Measurements from ENCODE around the gene CCDC170.

CCDC170 gene

DNA sequence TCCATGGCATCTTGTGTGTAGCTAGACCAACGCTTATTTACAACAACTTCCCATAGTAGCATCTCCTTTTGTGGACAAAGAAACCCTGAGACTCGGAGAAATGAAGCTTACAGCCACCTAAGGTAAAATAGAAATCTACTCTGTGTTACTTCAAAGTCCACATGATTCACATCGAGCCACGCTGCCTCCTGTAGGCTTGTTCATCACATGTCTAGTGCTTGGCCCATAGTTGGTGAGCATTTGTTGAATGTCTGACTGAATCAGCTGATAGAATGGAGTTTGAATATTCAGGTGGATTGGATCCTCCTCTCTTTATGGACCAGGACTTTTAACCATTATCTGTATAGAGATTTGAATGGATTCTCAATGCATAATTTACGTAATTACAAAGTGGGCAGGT is 130.7 kb downstream of the CCDC170 start:
- DNase-seq: no peak

DNA sequence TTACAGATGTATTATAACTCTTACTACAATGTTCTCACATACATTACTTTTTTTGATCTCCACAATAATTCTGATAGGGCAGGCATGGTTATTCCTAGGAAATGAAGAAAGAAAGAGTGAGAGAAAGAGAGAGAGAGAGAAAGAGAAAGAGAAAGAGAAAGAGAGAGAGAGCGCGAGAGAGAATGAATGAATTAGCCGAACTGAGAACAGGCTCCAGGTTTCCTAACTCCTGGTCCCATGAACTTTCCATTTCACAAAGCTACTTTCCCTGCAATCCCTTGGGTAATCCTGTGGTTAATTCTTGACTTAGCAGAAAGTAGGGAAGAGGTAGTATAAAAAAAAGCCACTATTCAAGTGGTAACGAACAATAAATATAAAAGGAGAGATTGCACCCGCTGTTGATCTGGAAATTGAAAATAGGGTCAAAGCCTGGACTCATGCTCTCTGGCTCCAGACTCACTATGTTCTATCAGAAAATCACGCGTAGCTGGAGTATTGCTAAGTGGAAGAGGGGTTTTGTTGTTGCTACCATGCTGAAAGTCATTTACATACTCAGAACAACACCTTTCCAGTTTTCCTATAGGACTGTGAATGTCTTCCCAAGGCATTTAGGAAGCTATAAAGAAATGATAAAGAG is 131.2 kb downstream of the CCDC170 start:
- no peak for DNase-seq

DNA sequence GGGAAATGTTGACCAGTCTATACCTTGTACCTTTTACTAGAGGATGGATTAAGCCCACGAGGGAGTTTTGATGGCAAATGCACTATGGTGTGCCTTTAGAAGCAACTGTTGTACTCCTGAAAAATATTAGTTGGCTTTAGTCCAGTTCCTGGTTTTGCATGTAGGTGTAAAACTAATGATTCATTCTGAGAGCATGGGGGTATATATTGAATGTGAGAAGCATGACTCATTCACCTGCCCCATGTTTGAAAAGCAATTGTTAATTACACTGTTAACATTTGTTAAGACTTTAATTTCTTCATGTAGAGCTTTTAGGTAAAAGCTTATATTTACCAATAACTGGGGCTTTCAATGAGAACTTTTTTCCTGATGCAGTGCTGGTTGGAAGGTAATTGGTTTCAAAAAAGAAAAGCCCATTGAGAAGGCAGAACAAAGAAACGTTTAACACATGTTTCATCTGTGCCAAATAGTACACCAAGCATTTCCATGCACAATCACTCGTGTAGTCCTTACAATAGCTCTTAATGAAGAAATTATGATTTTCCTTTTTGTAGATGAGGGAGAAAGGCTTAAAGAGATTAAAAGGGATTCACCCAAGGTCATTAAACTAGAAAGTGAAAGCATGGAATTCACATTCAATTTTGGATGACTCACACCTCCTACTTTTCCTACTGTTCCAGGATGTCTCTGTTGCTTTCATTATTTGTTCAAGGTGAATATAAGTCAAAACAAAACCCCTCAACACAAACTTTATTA is 134.1 kb downstream of the CCDC170 start:
- DNase-seq: no peak

DNA sequence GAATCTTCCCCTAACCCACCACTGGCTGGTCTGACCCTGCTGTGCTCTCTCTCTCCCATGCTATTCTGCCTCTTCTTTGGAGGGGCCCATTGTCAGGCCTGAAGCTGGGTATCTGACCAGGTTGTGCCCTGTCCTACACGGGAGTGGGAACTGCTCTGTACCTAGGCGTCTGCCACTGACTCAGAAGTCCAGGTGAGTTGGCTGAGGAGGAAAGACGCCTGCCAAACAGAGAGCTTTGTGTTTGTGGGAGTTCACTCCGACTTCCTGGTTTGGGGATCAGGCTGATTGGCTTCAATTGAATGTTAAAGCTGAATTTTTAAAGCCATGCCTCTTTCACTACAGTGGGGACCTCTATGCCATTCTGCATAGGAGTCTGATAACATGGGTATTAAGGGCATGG is 136.0 kb downstream of the CCDC170 start:
- DNase-seq: no peak

DNA sequence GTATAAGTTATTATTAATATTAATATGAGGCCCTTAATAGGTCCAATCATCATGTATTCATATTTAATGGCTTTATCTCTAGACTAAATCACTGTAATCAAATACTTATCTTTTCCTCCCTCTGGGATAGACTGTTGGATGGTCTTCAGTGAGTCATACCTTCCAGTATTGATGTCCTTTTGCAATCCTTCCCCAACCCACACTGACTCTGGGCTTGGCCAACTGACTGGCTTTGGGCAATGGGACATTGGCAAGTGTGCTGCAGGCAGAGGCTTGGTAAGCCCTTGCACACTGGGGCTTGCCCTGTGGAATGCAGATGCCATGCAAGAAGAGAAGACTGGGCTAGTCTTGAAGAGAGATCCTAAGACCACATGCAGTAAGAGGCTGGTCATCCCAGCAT is 136.6 kb downstream of the CCDC170 start:
- no peak for DNase-seq

DNA sequence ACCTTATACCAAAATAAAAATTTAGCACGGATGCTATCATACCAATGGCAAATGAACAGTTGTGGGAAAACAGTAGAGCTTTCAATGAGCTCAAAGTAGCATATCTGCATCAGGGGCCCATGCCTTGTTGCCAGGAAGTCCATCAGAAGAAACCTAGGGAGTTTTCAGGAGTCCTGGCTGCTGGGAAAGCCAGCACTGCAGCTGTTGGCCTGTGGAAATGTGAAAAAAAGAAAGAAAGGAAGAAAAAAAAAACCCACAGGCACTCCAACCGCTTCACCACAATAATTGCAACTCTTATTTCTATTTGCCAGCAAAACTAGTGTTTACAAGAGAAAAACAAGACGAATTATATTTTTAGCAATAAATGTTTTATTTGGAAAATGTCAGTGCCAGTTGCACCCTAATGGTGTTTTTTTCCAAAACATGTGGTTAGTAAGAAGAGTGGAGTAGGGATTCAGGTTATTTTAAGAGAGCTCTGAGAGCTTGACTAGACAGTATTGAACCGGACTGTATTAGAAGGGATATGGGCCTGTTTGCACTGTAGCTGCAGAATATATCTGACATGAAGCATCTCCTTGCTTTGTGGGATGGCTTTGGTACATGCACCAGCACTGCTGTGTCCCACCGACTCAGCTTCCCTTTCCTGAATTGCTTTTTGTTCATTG is 137.3 kb downstream of the CCDC170 start:
- no peak for DNase-seq

DNA sequence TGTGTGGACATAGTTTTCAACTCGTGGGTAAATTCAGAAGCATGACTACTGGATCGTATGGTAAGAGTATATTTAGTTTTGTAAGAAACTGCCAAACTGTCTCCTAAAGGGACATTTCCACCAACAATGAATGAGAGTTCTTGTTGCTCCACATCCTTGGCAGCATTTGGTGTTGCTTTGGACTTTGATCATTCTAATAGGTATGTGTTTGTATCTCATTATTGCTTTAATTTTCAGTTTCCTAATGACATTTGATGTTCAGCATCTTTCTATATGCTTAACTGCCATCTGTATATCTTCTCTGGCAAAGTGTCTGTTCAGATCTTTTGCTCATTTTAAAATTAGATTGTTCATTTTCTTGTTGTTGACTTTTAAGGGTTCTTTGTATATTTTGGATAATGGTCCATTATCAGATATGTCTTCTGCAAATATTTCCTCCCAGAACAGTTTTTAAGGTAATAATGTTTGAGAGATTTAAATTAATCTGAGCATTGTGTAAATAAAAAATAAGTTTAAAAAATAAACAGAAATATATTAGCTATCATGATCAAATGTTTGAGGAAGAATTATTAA is 138.7 kb downstream of the CCDC170 start:
- no peak for DNase-seq

DNA sequence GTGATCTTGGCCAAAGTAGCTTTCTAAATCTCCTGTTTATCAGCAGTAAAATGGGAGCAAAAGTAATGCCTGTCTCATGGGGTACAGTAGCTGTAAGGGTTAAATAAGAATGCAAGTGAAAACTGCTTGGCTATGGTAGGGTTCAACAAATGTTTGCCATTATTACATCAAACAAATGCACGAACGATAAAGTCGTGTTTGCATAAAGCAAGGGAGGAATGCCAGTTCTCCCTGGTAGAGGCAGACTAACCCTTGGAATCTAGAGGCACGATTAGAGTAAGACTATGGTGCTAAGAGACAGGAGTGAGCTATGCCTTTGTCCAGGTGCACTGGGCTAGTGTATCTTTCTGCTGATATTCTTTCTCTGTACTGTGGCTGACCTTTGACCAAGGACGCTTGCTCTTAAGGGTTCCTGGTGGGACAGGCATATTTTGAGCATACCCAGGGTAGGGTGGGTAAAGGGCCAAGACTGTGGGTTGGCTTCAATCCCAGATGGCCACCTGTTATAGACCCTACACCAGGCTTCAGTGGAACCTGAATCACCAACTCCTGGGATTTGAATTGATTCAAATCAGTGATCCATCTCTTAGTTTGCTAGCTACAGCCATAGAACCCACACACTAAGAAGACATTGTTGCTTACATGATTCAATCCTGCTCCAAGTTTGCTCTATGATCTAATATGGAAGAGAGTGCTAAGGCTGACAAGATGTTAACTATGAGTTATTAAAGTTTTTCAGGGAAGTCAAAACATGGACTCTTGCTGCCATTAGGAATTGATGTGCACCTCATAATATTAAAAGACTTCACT is 139.9 kb downstream of the CCDC170 start:
- no peak for DNase-seq

DNA sequence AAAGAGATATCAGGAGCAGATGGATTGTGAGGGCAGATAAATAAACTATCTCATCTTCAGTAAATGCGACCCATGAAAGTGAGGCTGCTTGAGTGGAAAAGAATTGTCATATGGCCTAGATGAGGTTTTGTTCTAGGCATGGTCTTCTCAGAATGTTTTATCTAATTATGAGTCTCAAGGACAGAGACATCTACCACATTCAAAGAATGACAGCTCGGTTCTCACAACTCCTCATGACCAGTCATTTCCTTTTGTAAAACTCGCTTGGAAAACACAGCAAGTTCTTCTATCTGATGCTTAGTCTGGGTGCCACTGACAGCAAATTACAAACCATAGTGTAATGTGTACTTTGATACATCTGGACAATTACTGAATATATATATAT is 140.5 kb downstream of the CCDC170 start:
- no peak for DNase-seq

DNA sequence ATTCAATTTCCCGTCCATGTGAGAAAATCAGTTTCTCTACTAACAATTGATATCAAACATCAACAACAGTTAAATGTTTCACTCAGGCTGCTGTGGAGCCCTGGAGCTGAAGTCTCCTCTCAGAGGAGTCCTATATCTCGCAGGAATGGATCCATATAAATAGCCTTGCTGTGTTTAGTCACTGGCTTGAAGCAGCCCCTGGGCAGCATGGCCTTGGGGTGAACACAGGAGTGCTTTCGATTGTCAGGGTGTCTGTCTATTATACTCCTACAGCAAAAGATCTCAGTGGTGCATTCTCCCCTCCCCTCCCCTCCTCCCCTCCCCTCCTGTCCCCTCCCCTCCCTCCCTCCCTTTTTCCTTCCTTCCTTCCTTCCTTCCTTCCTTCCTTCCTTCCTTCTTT is 141.9 kb downstream of the CCDC170 start:
- no peak for DNase-seq

DNA sequence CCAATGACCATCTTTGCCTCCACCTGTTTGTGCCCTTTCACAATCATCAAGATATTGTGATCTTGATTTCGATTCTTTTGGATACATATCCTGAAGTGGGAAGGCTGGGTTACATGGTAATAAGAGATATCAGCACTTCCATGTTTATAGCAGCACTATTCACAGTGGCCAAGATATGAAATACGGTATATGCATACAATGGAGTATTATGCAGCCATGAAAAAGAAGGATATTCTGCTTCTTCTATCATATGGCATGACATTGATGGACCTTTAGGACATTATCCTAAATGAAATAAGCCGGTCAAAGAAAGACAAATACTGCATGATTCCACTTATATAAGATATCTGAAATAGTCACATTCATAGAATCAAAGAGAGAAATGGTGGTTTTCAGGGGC is 144.0 kb downstream of the CCDC170 start:
- no peak for DNase-seq

DNA sequence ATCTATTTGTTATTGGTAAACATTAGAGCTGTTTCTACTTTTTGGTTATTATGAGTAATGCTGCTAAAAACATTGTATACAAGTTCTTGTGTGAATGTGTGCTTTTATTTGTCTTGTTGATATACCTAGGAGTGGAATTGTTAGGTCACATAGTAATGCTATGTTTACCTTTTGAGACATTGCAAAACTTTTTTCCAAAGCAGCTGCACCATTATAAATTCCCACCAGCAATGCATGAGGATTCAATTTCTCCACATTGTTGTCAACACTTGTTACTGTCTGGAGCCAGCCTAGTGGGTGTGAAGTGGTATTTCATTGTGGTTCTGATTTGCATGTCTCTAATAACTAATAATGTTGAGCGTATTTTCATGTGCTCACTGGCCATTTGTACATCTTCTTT is 145.9 kb downstream of the CCDC170 start:
- no peak for DNase-seq

DNA sequence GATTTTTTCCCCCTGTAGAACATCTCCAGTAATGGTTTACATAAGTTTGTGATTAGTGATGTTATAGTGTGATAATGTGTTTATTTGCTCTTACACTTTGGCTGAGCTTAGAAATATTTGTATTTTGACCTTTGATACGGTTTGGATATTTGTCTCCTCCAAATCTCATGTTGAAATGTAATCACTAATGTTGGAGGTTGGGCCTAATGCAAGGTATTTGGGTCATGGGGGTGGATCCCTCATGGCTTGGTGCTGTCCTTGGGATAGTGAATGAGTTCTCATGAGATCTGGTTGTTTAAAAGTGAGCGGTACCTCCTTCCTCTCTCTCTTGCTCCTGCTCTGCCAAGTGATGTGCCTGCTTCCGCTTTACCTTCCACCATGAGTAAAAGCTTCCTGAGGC is 147.2 kb downstream of the CCDC170 start:
- no peak for DNase-seq

DNA sequence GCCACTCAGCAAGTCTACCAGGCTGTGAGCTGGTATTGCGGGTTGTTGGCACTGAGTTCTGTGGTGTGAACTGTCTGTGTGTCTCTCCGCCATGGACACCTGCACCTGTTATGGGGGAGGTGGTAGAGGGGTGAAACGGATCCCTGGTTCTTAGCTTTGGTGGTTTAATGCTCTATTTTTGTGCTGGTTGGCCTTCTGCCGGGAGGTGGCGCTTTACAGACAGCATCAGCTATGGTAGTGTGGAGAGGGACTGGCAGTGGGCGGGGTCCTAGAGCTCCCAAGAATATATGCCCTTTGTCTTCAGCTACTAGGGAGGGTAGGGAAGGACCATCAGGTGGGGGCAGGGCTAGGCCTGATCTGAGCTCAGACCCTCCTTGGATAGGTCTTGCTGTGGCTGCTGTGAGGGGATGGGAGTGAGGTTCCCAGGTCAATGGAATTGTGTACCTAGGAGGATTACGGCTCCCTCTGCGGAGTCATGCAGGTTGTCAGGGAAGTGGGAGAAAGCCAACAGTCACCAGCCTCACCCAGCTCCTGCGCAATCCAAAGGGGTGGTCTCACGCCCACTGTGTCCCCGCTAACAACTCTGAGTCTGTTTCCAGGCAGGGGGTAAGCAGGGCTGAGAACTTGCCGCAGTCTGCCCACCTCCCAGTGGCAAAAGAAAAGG is 154.3 kb downstream of the CCDC170 start:
- no peak for DNase-seq

DNA sequence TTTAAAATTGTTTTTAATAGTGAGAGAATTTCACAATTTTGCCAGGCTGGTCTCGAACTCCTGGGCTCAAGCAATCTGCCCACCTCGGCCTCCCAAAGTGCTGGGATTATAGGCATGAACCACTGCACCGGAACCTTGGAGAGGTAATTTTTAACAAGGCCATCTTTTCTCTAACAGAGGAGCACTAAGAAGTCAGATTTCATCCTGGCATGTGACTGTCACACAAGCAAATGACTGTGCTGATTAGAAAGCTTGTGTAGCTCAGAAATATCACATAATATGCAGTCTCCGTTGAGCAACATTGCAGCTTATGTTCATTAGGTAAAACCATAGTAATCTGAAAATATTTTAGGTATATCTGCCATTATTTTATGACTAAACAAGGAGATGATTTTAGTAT is 156.0 kb downstream of the CCDC170 start:
- DNase-seq: no peak

DNA sequence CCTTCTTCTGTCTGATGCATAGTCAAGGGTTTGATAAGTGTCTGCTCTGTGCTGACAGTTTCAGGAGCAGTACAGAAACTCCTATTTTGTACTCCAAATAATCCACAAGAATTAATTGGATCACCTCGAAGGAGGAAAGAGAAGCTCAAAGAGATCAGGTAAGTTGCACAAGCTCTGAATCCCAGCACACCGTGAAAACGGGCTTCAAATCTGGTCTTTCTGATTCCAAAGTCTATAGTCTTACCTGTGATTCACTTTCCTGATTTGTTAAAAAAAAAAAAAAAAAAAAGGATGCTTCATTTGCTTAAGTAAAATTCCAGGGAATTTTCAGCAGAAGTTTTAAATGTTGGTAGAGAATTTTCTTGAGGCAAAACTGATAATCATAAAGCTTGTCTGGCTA is 157.8 kb downstream of the CCDC170 start:
- DNase-seq: no peak

DNA sequence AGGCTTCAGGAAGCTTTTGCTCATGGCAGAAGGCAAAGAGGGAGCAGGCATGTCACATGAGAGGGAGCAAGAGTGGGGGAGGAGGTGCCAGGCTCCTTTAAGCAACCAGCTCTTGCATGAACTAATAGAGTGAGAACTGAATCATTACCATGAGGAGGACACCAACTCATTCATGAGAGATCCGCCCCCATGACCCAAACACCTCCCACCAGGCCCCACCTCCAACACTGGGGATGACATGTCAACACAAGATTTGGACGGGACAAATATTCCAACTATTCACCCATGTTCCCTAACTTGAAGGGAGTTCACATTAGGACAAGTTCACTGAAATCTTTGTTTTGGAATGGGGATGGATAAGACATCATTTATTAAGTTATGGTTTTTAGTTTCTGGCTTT is 158.5 kb downstream of the CCDC170 start:
- DNase-seq: no peak

DNA sequence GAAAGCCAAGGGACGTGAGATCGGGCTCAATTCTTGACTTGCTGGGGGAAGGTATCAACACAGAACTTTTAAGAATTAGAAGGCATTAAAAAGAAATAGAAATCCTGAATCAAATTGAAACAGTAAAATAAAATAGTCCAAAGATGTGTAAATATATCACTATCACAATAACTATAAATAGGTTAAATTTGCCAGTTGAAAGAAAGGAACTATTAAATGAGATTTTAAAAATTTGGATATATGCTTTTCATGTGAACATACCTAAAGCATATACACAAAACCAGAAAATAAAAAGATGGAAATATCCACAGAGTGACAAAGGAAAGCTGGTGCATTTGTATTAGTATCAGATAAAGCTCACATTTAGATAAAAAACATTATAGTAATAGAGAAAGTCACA is 161.3 kb downstream of the CCDC170 start:
- no peak for DNase-seq

DNA sequence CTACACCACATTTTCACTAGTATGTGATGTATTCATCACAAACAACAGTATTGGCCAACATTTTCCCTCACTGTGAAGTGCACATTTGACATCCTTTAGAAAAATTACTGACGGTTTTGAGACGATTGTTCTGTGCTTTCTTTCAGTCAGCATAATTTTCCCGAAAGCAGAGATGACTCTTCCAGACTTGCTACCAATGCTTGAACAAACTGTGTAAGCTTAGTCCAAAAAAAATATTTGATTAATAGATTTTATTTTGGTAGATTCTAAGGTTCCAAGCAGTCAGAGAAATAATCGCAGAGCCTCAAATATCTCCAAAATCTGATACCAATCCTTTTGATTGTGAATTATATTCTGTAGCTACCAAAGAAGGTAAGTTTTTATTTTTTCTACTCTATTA is 162.6 kb downstream of the CCDC170 start:
- no peak for DNase-seq

DNA sequence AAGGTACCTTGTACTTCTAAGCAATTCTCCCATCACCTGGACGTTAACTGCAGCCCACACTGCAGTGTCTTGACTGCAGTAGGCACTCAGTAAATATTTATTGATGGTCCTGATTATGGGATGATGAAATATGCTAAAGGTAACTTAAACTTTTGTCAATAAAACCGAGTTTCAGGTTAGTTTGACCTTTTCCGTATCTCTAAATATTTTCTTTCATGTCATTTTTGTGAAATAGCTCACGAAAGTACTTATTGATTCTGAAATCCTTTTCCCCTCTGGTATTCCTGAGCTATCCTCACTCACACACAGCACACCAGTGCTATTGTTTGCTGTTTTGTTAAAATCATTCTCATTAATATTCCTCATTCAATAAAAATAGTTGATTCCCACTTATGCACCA is 164.3 kb downstream of the CCDC170 start:
- no peak for DNase-seq

DNA sequence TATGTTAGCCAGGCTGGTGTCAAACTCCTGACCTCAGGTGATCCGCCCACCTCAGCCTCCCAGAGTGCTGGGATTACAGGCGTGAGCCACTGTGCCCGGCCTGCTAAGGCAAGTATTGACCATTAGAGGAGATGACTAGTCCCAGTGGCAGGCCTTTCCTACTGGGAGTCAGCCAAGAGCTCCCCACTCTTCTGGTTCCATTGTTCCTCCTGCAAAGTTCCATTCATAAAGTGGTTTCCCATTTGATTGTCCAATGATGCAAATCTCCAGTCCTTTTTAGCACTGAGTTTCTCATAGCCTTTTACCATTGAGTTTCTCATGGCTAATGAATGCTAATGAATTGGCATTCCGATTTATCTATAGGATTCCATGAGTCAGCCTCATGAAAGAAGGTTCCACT is 165.4 kb downstream of the CCDC170 start:
- DNase-seq: no peak

DNA sequence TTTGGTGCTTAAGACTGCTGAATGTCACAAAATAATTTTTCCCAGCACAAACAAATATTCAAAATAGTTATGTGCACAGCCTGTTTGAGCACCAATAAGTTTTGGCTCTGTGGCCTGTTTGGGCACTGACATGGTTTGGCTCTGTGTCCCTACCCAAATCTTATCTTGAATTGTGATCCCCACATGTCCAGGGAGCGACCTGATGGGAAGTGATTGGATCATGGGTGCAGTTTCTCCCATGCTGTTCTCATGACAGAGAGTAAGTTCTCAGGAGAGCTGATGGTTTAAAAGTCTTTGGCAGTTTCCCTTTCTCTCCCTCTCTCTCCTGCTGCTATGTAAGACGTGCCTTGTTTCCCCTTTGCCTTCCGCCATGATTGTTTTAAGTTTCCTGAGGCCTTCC is 167.7 kb downstream of the CCDC170 start:
- no peak for DNase-seq

DNA sequence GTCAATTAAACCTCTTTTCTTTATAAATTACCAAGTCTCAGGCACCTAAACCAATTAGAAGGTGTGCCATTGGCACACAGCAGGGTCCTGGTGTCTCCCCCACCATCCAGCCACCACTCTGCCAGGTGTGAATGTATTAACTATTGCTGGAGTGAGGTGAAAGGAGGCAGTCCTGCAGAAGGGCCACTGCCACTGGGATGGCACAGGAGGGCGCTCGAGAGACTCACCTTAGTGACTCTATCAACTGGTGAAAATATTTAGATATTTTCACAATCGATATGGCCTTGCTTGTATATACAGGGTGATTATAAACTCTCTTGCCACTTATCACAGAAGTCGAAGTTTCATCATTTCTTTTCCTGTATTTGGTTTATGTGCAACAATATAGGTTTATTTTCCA is 168.1 kb downstream of the CCDC170 start:
- no peak for DNase-seq
